Psoas muscle (tissue), 8 donors: ENCODE data around the gene SEC14L5. TPM values are rescaled to one million over a fixed set of nuclear protein-coding genes. Genes with fewer than 3 reads are reported as not detected.

Experiments used
- ATAC-seq, 4 donors: fragments of 200-7000 bp; cut with Tn5 transposase; one replicate each; pipeline ENCODE4 v1.9.1; 2020; ENCODE audit warnings: moderate library complexity in 3 of 4, mild to moderate bottlenecking in 2 of 4
- DNase-seq, 2 donors: peaks; one replicate each; pipeline ENCODE4 v3.0.0-alpha.2; 2020
- H3K27ac ChIP-seq: fragments of 200-600 bp; one replicate; pipeline ENCODE4 v1.8.0; 2022
- H3K27me3 ChIP-seq, 3 donors: fragments of 200-600 bp in 1 of 3; one replicate each; pipeline versions ENCODE4 v1.6.1 to v1.8.0; 2013 to 2022; ENCODE audit warnings: low read length in 2 of 3, mild to moderate bottlenecking in 2 of 3, moderate library complexity in 1 of 3; ENCODE audit not compliant: insufficient read depth in 3 of 3
- H3K36me3 ChIP-seq, 2 donors: fragments of 200-600 bp in 1 of 2; one replicate each; pipeline versions ENCODE4 v1.6.1 to v1.8.0; 2013 to 2022; ENCODE audit warnings: low read depth in 1 of 2, mild to moderate bottlenecking in 1 of 2, moderate library complexity in 1 of 2; ENCODE audit not compliant: insufficient read depth in 1 of 2
- H3K4me1 ChIP-seq: fragments of 200-600 bp; one replicate; pipeline ENCODE4 v1.8.0; 2022
- H3K4me3 ChIP-seq: fragments of 200-600 bp; one replicate; pipeline ENCODE4 v1.8.0; 2022; ENCODE audit warnings: mild to moderate bottlenecking
- H3K9me3 ChIP-seq: fragments of 200-600 bp; one replicate; pipeline ENCODE4 v1.8.0; 2022
- CTCF ChIP-seq: fragments of 200-600 bp; IDR thresholded peaks from one replicate; pipeline ENCODE4 v1.8.0; 2022; ENCODE audit warnings: antibody characterized with exemption
- WGBS, 3 donors: extraction: QIAGEN DNeasy Blood & Tissue Kit; methylation state at CpG; one replicate each; pipeline versions ENCODE4 v1.1.6 to v1.1.7; 2013; 5-methylcytosine and 5-hydroxymethylcytosine counted together
- intact Hi-C, 2 donors: fragments of 100-400 bp; cut with DNase I; formaldehyde crosslinking; loops; one replicate each; pipeline versions ENCODE4 v1.11.0 to v1.14.2; 2022
- polyA plus RNA-seq, 3 donors: library from polyadenylated mRNA; stranded (reverse); fragments of 200-250 nt; gene quantifications; one replicate each; pipeline ENCODE4 v1.2.3, GENCODE V29; 2013
- total RNA-seq, 4 donors: library from RNA; stranded (reverse); fragmentation: NEBNext Ultra II Directional in 2 of 4; extraction: Animal tissue kit (Norgen Biotek cat#: 25700) in 2 of 4; gene quantifications; one replicate each; pipeline versions ENCODE4 v1.2.1 to v1.2.4, GENCODE V29; 2021 to 2023
- donor health status: healthy with polysubstance abuse.
- donor health status: DM: no; HTN: no; CAD: no; lungs with moderate emphysema.
- donor health status: Bipolar disorder and iron deficiency.
- donor health status: healthy.
- donor health status: DM: yes; HTN: yes; CAD: no.
- donor health status: DM: no; HTN: no; CAD: no.
- donor health status: DM: no; HTN: no; CAD: no.
- donor health status: DM: yes; HTN: yes; CAD: no.

SEC14L5 gene
- total and polyA plus RNA-seq, 7 donors = 0.23 to 0.88 (median 0.42) TPM

GRCh38 chr16:4979736-4980660 is 21.9 kb downstream of the SEC14L5 start:
- no peak for TF ChIP-seq CTCF
- ATAC-seq (no peak), DNase-seq (no peak)
- WGBS, 3 donors = 44 to 65% (median 49%) methylated on average over 25 of the region's 25 CpGs
- Histone ChIP-seq H3K36me3 (no peaks in the 10 kb centered on the region), H3K27ac (peak overlapping the region; percentile 80), H3K27me3 (no peaks in the 10 kb centered on the region), H3K4me3 (no peak overlapping the region), H3K9me3 (no peaks in the 10 kb centered on the region), H3K4me1 (peaks cover 24% of the 10 kb centered on the region)
- intact Hi-C loops = no loop called here

GRCh38 chr16:4980691-4981090 is 22.6 kb downstream of the SEC14L5 start:
- intact Hi-C loops = no loop called here
- H3K36me3 ChIP-seq = no peaks in the 10 kb centered on the region
- peak overlapping the region; percentile 80 for H3K27ac ChIP-seq

GRCh38 chr16:4981473-4981872 is 23.3 kb downstream of the SEC14L5 start:
- intact Hi-C loops = no loop called here
- no peak for ATAC-seq
- TF ChIP-seq CTCF = no peak
- H3K4me3 ChIP-seq = peak overlapping the region; percentile 49
- peaks cover 16% of the 10 kb centered on the region for H3K4me1 ChIP-seq
- WGBS, 3 donors = 37 to 50% (median 45%) methylated on average over 7 of the region's 7 CpGs
- H3K36me3 ChIP-seq = no peaks in the 10 kb centered on the region
- no peak for DNase-seq
- no peaks in the 10 kb centered on the region for H3K9me3 ChIP-seq
- peak overlapping the region; percentile 80 for H3K27ac ChIP-seq
- H3K27me3 ChIP-seq = no peaks in the 10 kb centered on the region

More at GRCh38 chr16:4980691-4981090, 22.6 kb downstream of the SEC14L5 start:
- Histone ChIP-seq H3K27me3 (no peaks in the 10 kb centered on the region), H3K9me3 (no peaks in the 10 kb centered on the region), H3K4me1 (peaks cover 24% of the 10 kb centered on the region), H3K4me3 (no peak overlapping the region)
- 50 to 72% (median 58%) methylated on average over 10 of the region's 10 CpGs for WGBS, 3 donors
- DNase-seq (no peak), ATAC-seq (no peak)
- TF ChIP-seq CTCF = no peak

GRCh38 chr16:4982056-4982867 is 24.1 kb downstream of the SEC14L5 start:
- DNase-seq = peak; percentile 60 to 90
- peak overlapping the region; percentile 80 for H3K27ac ChIP-seq

More at GRCh38 chr16:4982056-4982867, 24.1 kb downstream of the SEC14L5 start:
- Histone ChIP-seq H3K36me3 (no peaks in the 10 kb centered on the region), H3K4me3 (peak overlapping the region; percentile 49), H3K9me3 (no peaks in the 10 kb centered on the region), H3K27me3 (no peaks in the 10 kb centered on the region), H3K4me1 (peaks cover 16% of the 10 kb centered on the region)
- ATAC-seq = peak; percentile 94 to 96 (median 95)
- no peak for TF ChIP-seq CTCF
- 13 to 29% (median 14%) methylated on average over 18 to 20 of the region's 20 CpGs for WGBS, 3 donors
- intact Hi-C loops = no loop called here
